H1 (cell line): ENCODE results near the gene ANK3. TPM values are rescaled to one million over a fixed set of nuclear protein-coding genes. Genes with fewer than 3 reads are reported as not detected.

Source experiments
- CTCF ChIA-PET: fragments of 300-600 bp; sonication (Branson Sonifier 250); formaldehyde crosslinking; loops from one replicate; lab custom pipeline; 2021; ENCODE audit not compliant: partially characterized antibody; lab: Charles Lee
- POLR2A ChIA-PET: fragments of 300-600 bp; sonication (Branson Sonifier 250); formaldehyde crosslinking; loops from one replicate; lab custom pipeline; 2021; ENCODE audit warnings: inconsistent platforms; ENCODE audit not compliant: partially characterized antibody; lab: Charles Lee
- DNase-seq, 2 experiments: peaks; one replicate each; pipeline versions ENCODE4 v3.0.0 to v3.0.0-alpha.2; 2010 to 2022; ENCODE audit warnings: low spot score in 2 of 2, low read depth in 1 of 2, mixed read lengths in 1 of 2
- FAIRE-seq: peaks from 2 replicates; lab custom pipeline; 2011; peaks lifted over from hg19 to GRCh38; lab: Jason Lieb, UNC
- H2AFZ ChIP-seq: 2 replicates; pipeline ENCODE4 v1.8.1; 2012; ENCODE audit warnings: low read length, inconsistent platforms
- H2AK5ac ChIP-seq: 2 replicates; pipeline ENCODE4 v1.6.1; 2013; ENCODE audit warnings: low read depth, low read length
- H2BK120ac ChIP-seq: replicated peaks from 2 replicates; pipeline ENCODE3; 2013; ENCODE audit warnings: low read depth, low read length, inconsistent platforms
- H2BK12ac ChIP-seq: 2 replicates; pipeline ENCODE4 v1.6.1; 2013; ENCODE audit warnings: low read depth, low read length
- H2BK15ac ChIP-seq: 2 replicates; pipeline ENCODE4 v1.6.1; 2013; ENCODE audit warnings: low read length
- H2BK20ac ChIP-seq: 2 replicates; pipeline ENCODE4 v1.6.1; 2013; ENCODE audit warnings: low read length
- H2BK5ac ChIP-seq: 2 replicates; pipeline ENCODE4 v1.6.1; 2013; ENCODE audit warnings: low read depth, low read length
- H3K14ac ChIP-seq: 2 replicates; pipeline ENCODE4 v1.6.1; 2013; ENCODE audit warnings: inconsistent platforms; ENCODE audit not compliant: insufficient read length
- H3K18ac ChIP-seq: 2 replicates; pipeline ENCODE4 v1.6.1; 2013; ENCODE audit warnings: low read length; ENCODE audit errors: extremely low read depth
- H3K23ac ChIP-seq: 2 replicates; pipeline ENCODE4 v1.6.1; 2013; ENCODE audit warnings: inconsistent platforms; ENCODE audit not compliant: insufficient read length
- H3K23me2 ChIP-seq: 2 replicates; pipeline ENCODE4 v1.6.1; 2013; ENCODE audit warnings: low read depth, low read length
- H3K27ac ChIP-seq: 2 replicates; pipeline ENCODE4 v1.6.1; 2011; ENCODE audit warnings: low read depth, low read length, inconsistent platforms
- H3K27me3 ChIP-seq, 4 experiments: replicated peaks in 1 of 4; 1 replicate in 1 of 4; 2 replicates in 3 of 4; pipeline versions ENCODE4 v1.6.1 to v1.8.1; 2011 to 2013; ENCODE audit warnings: low read length in 3 of 4, mild to moderate bottlenecking in 3 of 4, inconsistent platforms in 2 of 4, mixed read lengths in 2 of 4, moderate library complexity in 1 of 4; ENCODE audit not compliant: control insufficient read depth in 3 of 4, insufficient read depth in 3 of 4; ENCODE audit errors: extremely low read depth in 1 of 4
- H3K36me3 ChIP-seq, 4 experiments: 2 replicates each; pipeline versions ENCODE4 v1.6.1 to v1.8.1; 2011 to 2013; ENCODE audit warnings: mild to moderate bottlenecking in 4 of 4, low read length in 3 of 4, moderate library complexity in 2 of 4, control low read depth in 1 of 4, inconsistent platforms in 1 of 4; ENCODE audit not compliant: insufficient read depth in 4 of 4, control insufficient read depth in 2 of 4
- H3K4ac ChIP-seq: replicated peaks from 2 replicates; pipeline ENCODE3; 2013; ENCODE audit warnings: low read length, low read depth, mixed read lengths, inconsistent platforms; ENCODE audit not compliant: insufficient read length
- H3K4me1 ChIP-seq, 4 experiments: replicated peaks in 1 of 4; 1 replicate in 1 of 4; 2 replicates in 3 of 4; pipeline versions ENCODE4 v1.6.1 to v1.8.1; 2011 to 2013; ENCODE audit warnings: low read length in 3 of 4, inconsistent platforms in 2 of 4, mixed read lengths in 1 of 4; ENCODE audit not compliant: insufficient read depth in 4 of 4, control insufficient read depth in 3 of 4
- H3K4me2 ChIP-seq, 2 experiments: 2 replicates each; pipeline versions ENCODE4 v1.6.1 to v1.8.1; 2011 to 2013; ENCODE audit warnings: low read depth in 2 of 2, low read length in 2 of 2, control low read depth in 1 of 2, inconsistent platforms in 1 of 2, mild to moderate bottlenecking in 1 of 2; ENCODE audit not compliant: insufficient read depth in 1 of 2
- H3K4me3 ChIP-seq, 4 experiments: fragments of 200-600, 300-600 bp in 1 of 4; sonication (generic), shearing (Covaris generic), sonication (Bioruptor Twin) in 1 of 4; 2 replicates each; pipeline versions ENCODE4 v1.5.1 to v1.8.1; 2011 to 2016; ENCODE audit warnings: low read length in 4 of 4, low read depth in 3 of 4, control low read depth in 2 of 4, inconsistent platforms in 2 of 4, mild to moderate bottlenecking in 2 of 4, mixed read lengths in 1 of 4, moderate library complexity in 1 of 4; ENCODE audit not compliant: insufficient read depth in 2 of 4; ENCODE audit errors: extremely low read depth in 1 of 4
- H3K56ac ChIP-seq: replicated peaks from 2 replicates; pipeline ENCODE3; 2013; ENCODE audit warnings: low read depth, mild to moderate bottlenecking, mixed read lengths, low read length, inconsistent platforms; ENCODE audit not compliant: insufficient read length
- H3K79me1 ChIP-seq: 2 replicates; pipeline ENCODE4 v1.6.1; 2013; ENCODE audit warnings: low read depth, low read length, control low read depth
- H3K79me2 ChIP-seq, 2 experiments: 2 replicates each; pipeline versions ENCODE4 v1.6.1 to v1.8.1; 2012 to 2013; ENCODE audit warnings: low read length in 2 of 2, mild to moderate bottlenecking in 2 of 2, inconsistent platforms in 1 of 2; ENCODE audit not compliant: insufficient read depth in 2 of 2, control insufficient read depth in 1 of 2
- H3K9ac ChIP-seq, 4 experiments: replicated peaks in 1 of 4; 1 replicate in 1 of 4; 2 replicates in 3 of 4; pipeline versions ENCODE4 v1.6.1 to v1.8.1; 2011 to 2013; ENCODE audit warnings: low read depth in 3 of 4, low read length in 3 of 4, control low read depth in 2 of 4, mild to moderate bottlenecking in 2 of 4, moderate library complexity in 2 of 4, inconsistent platforms in 1 of 4; ENCODE audit errors: extremely low read depth in 1 of 4
- H3K9me3 ChIP-seq, 2 experiments: 2 replicates each; pipeline versions ENCODE4 v1.6.1 to v1.8.1; 2012 to 2013; ENCODE audit warnings: mild to moderate bottlenecking in 2 of 2, moderate library complexity in 2 of 2, control low read depth in 1 of 2, inconsistent platforms in 1 of 2, low read depth in 1 of 2, low read length in 1 of 2, mixed read lengths in 1 of 2; ENCODE audit not compliant: insufficient read depth in 2 of 2
- H4K20me1 ChIP-seq, 2 experiments: replicated peaks in 1 of 2; 2 replicates each; pipeline versions ENCODE3 to v1.8.1; 2011 to 2013; ENCODE audit warnings: inconsistent platforms in 2 of 2, low read length in 2 of 2, mild to moderate bottlenecking in 1 of 2; ENCODE audit not compliant: insufficient read depth in 2 of 2, control insufficient read depth in 1 of 2
- H4K5ac ChIP-seq: 2 replicates; pipeline ENCODE4 v1.6.1; 2013; ENCODE audit warnings: low read length, low read depth, mixed read lengths, inconsistent platforms; ENCODE audit not compliant: insufficient read length
- H4K8ac ChIP-seq: 2 replicates; pipeline ENCODE4 v1.8.0; 2013; ENCODE audit warnings: mild to moderate bottlenecking, moderate library complexity, low read length, inconsistent platforms; ENCODE audit not compliant: insufficient read depth; ENCODE audit errors: extremely low read depth
- H4K91ac ChIP-seq: replicated peaks from 2 replicates; pipeline ENCODE3; 2013; ENCODE audit warnings: low read length, mixed read lengths, inconsistent platforms; ENCODE audit not compliant: insufficient read length
- BCL11A ChIP-seq, 2 experiments: IDR thresholded peaks; one replicate each; pipeline ENCODE4 v1.6.1; 2011; ENCODE audit warnings: low read depth in 2 of 2, low read length in 2 of 2, mild to moderate bottlenecking in 2 of 2
- CBX8 ChIP-seq: fragments of 300-800, 300-1000 bp; sonication (generic); IDR thresholded peaks from 2 replicates; pipeline ENCODE4 v1.7.1; 2016; ENCODE audit warnings: low read depth, low read length, borderline replicate concordance
- GABPA ChIP-seq: IDR thresholded peaks from 2 replicates; pipeline ENCODE4 v1.6.1; 2011; ENCODE audit warnings: mild to moderate bottlenecking, low read length, moderate library complexity, borderline replicate concordance; ENCODE audit not compliant: insufficient read depth
- MAX ChIP-seq: IDR thresholded peaks from 2 replicates; pipeline ENCODE4 v1.6.1; 2012; ENCODE audit warnings: inconsistent platforms
- POU5F1 ChIP-seq: IDR thresholded peaks from 2 replicates; pipeline ENCODE4 v1.6.1; 2011; ENCODE audit warnings: low read depth, mild to moderate bottlenecking, low read length, moderate library complexity
- RFX5 ChIP-seq: IDR thresholded peaks from 2 replicates; pipeline ENCODE4 v1.6.1; 2011; ENCODE audit warnings: low read depth, low read length, improper control_type of control experiment, borderline replicate concordance
- SIX5 ChIP-seq: IDR thresholded peaks from 2 replicates; pipeline ENCODE4 v1.6.1; 2011; ENCODE audit warnings: mild to moderate bottlenecking, low read depth, low read length
- TAF1 ChIP-seq: IDR thresholded peaks from 2 replicates; pipeline ENCODE4 v1.6.1; 2011; ENCODE audit warnings: mild to moderate bottlenecking, low read depth, low read length
- USF2 ChIP-seq: IDR thresholded peaks from 2 replicates; pipeline ENCODE4 v1.6.1; 2011; ENCODE audit warnings: low read length, improper control_type of control experiment
- YY1 ChIP-seq: IDR thresholded peaks from 2 replicates; pipeline ENCODE4 v1.6.1; 2011; ENCODE audit warnings: low read depth, mild to moderate bottlenecking, low read length
- WGBS, 2 experiments: shearing (Covaris generic) in 1 of 2; methylation state at CpG; one replicate each; pipeline versions ENCODE4 v1.1.6 to v1.1.7; 2013 to 2015; ENCODE audit warnings: low lambda C conversion rate in 2 of 2, mixed read lengths in 2 of 2, inconsistent platforms in 1 of 2, low coverage in 1 of 2, missing lambda C conversion rate in 1 of 2; ENCODE audit not compliant: insufficient replicate concordance in 2 of 2, insufficient coverage in 1 of 2, insufficient read length in 1 of 2; ENCODE audit errors: extremely low coverage in 1 of 2, missing lambda C conversion rate in 1 of 2; 5-methylcytosine and 5-hydroxymethylcytosine counted together
- polyA plus RNA-seq, 7 experiments: library from polyadenylated mRNA; depleted of rRNA in 3 of 7; stranded (reverse) in 5 of 7; unstranded in 2 of 7; fragments of >200 nt in 5 of 7; fragments of 200-250 nt in 2 of 7; gene quantifications; 1 replicate in 5 of 7; 2 replicates in 1 of 7; 4 replicates in 1 of 7; pipeline versions ENCODE4 v1.2.1 to v1.2.3, GENCODE V29; 2011 to 2013; ENCODE audit warnings: missing spikeins in 2 of 7, mixed read lengths in 2 of 7
- total RNA-seq: library from RNA; stranded (reverse); fragmentation: NEBNext Ultra II Directional; extraction: Animal tissue kit (Norgen Biotek cat#: 25700); gene quantifications from 2 replicates; pipeline ENCODE4 v1.2.1, GENCODE V29; 2021

The ANK3 gene
- total and polyA plus RNA-seq, 2 of the 8 experiments (the other 6 are each of a cell fraction or from before 2014, with no cell fraction given) = 18.1 to 67.9 TPM

- no peaks in the 10 kb centered on the region for H3K79me2 ChIP-seq
- no peak overlapping the region for H4K91ac ChIP-seq
- no peak overlapping the region for H2BK15ac ChIP-seq
- no peak overlapping the region for H2AK5ac ChIP-seq
- H2BK12ac ChIP-seq = no peak overlapping the region
- ChIA-PET CTCF (no interaction called here), POLR2A (no interaction called here)
- no peak overlapping the region for H3K14ac ChIP-seq
- H3K27me3 ChIP-seq = no peaks in the 10 kb centered on the region
- H3K4me1 ChIP-seq = peaks cover 0 to 3% (median 1%) of the 10 kb centered on the region in 4 experiments; a peak in 2 of 7 replicates
- H3K4me3 ChIP-seq = no peak overlapping the region
- H3K4ac ChIP-seq = no peak overlapping the region
- no peak overlapping the region for H4K5ac ChIP-seq
- no peaks in the 10 kb centered on the region for H3K23me2 ChIP-seq
- H4K20me1 ChIP-seq = no peaks in the 10 kb centered on the region
- DNase-seq = no peak
- 81% methylated on average over 1 of the region's 1 CpG; no CpG with 5 or more reads in 1 of the 2 experiments for WGBS, 2 experiments
- no peaks in the 10 kb centered on the region for H3K9me3 ChIP-seq
- no peak overlapping the region for H3K4me2 ChIP-seq
- H3K36me3 ChIP-seq = no peaks in the 10 kb centered on the region
- H2AFZ ChIP-seq = no peak overlapping the region
- H3K23ac ChIP-seq = no peak overlapping the region
- H4K8ac ChIP-seq = no peak overlapping the region
- TF ChIP-seq USF2 (no peak), TAF1 (no peak), POU5F1 (no peak), SIX5 (no peak), MAX (no peak), GABPA (no peak), BCL11A (IDR thresholded peaks at IDR 0.05; ENCODE audit: low read depth in 2 of 2, low read length in 2 of 2) (no peak), YY1 (no peak), CBX8 (no peak), RFX5 (no peak)
- no peak overlapping the region for H2BK5ac ChIP-seq
- no peaks in the 10 kb centered on the region for H3K79me1 ChIP-seq
- no peak overlapping the region for H2BK20ac ChIP-seq
- H3K18ac ChIP-seq = no peak overlapping the region
- H2BK120ac ChIP-seq = no peak overlapping the region
- no peak for FAIRE-seq
- no peak overlapping the region for H3K56ac ChIP-seq
- H3K9ac ChIP-seq = no peak overlapping the region
- H3K27ac ChIP-seq = no peak overlapping the region
Measured at GRCh38 chr10:60346661-60347060, 43.0 kb downstream of the ANK3 start.
